A673 (cell line): ENCODE results near the gene LHPP.

Experiments
- CTCF ChIP-seq: fragments of 300-800, 200-600 bp; sonication (generic); conservative IDR thresholded peaks from 2 replicates; pipeline ENCODE4 v1.5.1; 2017; ENCODE audit warnings: low read depth, mild to moderate bottlenecking, antibody characterized with exemption, low read length, moderate library complexity, mixed read lengths
- EZH2 ChIP-seq: fragments of 200-600 bp; sonication (generic); IDR thresholded peaks from 2 replicates; pipeline ENCODE4 v1.6.1; 2017; ENCODE audit warnings: borderline replicate concordance, low read depth, mild to moderate bottlenecking, mixed read lengths, antibody characterized with exemption, low read length; ENCODE audit not compliant: poor library complexity, severe bottlenecking

GRCh38 chr10:124497196-124497881 is 35.7 kb downstream of the LHPP start:
- TF ChIP-seq EZH2 = no peak
- TF ChIP-seq CTCF = no peak
